ENCODE results near the gene EMP2.

- TF ChIP-seq EP300 (IDR thresholded peaks at IDR 0.05): no peak
- TF ChIP-seq CTCF (IDR thresholded peaks at IDR 0.05): no peak
- no peak for TF ChIP-seq POLR2A (IDR thresholded peaks at IDR 0.05)
These were observed 60.2 kb downstream of the EMP2 start for GRCh38 chr16:10519929-10520868.
